HG03432 (cell line): ENCODE results near the gene CABLES1.
A peak's percentile ranks its signal among the peaks of the same experiment; 100 is the strongest.

Source experiments
- ATAC-seq: cut with Tn5 transposase; IDR thresholded peaks from one replicate; pipeline ENCODE4 v1.9.1; 2021; ENCODE audit warnings: mild to moderate bottlenecking, moderate library complexity; ENCODE audit not compliant: unreplicated experiment

The CABLES1 gene

DNA sequence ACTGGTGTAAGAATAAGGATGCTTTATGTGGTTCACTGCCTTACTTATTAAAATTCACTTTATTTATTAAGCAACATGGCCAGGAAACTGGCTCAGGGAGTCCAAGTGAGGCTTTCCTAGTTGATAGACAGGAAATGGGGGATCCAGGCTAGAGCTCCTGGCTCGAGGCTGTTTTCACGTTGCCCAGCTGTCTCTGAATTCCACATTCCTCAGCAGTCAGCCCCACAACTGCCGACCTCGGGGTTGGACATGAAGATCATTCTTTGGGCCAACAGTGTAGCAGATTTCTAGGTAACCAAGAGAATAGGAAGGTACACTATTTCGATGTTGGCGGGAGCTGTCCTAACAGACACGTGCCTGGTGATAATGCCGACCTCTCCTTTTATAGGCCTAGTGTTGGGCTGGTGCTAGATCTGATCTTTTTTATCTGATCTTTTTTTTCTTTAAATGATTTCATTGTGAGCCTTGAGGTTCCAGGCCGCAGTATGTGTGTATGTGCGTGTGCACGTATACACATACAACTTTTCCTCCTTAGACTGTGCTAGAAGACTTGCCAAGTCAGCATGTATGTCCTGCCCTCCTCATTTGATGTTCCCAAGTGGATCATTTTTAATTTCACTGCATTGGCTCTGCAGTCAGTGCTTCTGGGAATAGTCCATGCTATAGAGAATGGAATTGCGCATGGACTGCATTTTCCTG is 103.5 kb downstream of the CABLES1 start:
- no peak for ATAC-seq

DNA sequence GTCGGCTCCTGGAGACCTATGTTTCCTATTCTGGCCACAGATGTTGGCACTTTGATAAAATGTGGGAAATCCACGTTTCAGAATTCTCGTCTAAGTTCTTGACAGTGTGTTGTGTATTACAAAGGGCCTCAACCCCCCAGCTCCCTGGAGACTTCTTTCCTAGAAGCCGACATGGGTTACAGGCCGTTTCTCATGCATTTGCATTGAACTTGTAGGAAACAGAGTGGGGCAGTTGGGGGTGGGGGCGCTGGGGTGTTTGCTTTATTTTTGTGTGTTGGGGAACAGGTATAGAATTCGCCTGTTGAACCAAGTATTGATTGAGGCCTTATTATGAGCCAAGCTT is 104.0 kb downstream of the CABLES1 start:
- no peak for ATAC-seq

DNA sequence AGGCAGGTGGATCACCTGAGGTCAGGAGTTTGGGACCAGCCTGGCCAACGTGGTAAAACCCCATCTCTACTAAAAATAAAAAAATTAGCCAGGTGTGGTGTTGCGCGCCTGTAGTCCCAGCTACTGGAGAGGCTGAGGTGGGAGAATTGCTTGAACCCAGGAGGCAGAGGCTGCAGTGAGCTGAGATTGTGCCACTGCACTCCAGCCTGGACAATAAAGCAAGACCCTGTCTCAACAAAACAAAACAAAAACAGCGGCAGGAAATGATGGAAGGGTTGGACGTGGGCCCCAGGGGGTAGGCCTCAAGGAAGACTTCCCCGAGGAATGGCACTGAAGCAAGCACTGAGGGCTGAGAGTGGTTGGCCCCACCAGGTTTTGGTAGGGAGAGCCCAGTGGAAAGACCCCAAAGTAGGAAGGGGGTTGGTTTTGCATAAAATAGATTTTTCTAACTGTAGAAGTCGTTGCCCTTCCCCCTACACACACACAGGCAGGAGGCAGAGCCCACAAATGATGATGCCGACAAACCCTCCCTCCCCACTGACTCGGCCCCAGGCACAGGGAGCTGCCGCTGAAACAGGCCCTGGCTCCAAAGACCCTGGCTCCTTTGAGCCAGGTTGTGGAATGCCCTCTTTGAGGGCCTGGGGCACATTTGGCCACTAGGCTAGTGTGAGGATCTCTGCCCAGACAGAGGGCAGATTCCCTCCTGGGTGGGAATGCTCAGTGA is 104.8 kb downstream of the CABLES1 start:
- no peak for ATAC-seq

DNA sequence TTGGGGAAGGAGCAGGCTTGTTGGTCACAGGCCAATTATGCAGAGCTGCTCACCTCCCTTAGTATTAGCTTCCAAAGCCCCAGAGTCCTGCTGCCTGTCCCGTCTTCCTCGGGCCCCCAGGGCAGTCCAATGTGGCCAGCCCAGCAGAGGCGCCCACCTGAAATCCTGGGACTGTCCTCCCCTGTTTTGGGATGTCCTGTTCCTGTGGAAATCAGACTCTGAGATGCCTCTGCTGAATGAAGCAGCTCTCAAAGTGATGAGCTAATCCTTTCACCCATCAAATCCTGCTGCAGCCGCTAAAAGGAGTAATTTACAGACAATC is 105.3 kb downstream of the CABLES1 start:
- ATAC-seq, result no peak

DNA sequence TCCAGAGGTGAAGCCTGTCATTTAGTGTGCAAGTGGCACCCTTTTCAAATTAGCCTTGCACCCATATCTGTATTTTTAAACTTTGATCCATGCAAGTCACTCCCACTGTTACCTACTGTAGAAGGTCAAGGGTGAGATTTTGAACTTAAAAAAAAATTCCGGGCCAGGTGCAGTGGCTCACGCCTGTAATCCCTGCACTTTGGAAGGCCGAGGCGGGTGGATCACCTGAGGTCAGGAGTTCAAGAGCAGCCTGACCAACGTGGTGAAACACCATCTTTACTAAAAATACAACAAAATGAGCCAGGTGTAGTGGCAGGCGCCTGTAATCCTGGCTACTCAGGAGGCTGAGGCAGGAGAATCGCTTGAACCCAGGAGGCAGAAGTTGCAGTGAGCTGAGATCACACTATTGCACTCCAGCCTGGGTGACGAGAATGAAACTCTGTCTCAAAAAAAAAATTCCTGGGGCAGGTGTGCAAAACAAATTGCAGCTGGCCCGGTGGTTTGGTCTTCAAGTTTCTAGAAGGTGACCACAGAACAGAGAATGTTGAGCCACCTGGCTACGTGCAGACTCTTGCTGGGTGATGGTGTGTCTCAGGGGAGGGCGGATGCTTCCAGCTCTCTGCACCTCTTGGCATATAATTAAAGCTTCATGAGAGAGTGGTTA is 106.7 kb downstream of the CABLES1 start:
- ATAC-seq, result peak; percentile 87

DNA sequence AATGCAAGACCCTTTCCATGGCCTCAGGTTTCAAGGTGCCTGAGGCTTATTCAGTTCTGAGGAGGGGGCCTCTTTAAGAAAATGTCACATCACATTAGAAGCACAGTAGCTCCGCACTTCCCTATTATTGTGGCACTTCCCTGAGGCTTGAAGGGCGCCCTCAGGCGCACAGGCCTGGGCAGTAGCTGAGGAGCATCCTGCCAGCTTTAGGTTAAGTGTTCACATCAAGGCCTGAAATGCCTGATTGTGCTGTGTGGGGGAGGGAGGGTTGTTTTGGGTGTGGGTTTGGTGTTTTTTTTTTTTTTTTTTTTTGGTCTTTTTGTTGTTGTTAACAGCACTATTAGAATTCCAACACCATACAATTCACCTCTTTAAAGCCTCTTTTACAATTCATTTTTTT is 107.9 kb downstream of the CABLES1 start:
- ATAC-seq, result no peak

DNA sequence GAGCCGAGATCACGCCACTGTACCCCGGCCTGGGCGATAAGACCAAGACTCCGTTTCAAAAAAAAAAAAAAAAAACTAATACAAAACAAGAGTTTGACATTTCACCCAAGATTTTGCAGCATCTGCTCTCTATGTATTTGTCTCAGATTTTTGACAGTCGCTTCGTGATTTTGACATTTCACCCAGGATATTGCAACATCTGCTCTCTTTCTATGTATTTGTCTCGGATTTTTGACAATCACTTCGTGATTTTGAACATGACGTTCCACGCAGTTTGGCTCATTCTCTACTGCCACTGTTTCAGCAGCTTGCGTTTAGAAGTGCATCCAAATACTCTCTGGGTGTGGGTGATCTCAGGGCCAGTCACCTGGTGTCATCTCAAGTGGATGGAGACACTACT is 108.5 kb downstream of the CABLES1 start:
- ATAC-seq, result no peak

DNA sequence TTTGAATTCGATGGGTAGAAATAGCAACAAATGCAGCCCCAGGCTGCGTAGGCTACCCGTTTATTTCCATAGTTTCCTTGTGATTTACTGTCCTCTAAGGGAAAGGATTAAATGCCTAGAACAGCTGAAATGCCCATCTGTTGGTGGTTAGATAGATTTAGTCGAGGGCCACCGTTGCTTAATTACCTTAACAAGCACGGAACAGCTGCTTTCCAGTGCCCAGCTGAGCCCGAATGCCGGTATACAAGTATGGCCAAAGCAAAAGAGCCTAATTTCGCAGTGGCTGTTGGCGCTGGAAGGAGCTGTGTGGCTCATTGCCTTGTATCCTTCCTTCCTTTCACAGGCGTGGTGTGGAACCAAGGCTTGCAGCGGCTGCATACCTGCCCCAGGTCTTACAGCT is 109.1 kb downstream of the CABLES1 start:
- no peak for ATAC-seq

DNA sequence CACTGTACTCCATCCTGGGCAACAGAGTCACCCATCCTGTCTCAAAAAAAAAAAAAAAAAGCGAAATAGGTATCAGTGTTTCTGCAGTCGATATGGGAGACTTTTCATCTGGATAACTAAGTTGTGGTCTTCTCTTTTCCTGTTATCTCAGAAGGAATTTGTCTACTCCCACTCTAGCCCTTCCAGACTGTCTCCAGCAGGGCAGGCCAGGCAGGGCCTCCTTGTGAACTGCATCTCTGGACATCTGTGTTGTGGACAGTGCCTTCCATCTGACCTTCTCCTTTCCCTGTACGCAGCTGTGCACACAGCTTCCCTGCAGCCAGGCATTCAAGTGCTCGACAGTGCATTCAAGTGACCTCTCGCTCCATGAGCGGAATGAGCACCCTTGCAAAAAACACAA is 110.2 kb downstream of the CABLES1 start:
- ATAC-seq, result no peak

DNA sequence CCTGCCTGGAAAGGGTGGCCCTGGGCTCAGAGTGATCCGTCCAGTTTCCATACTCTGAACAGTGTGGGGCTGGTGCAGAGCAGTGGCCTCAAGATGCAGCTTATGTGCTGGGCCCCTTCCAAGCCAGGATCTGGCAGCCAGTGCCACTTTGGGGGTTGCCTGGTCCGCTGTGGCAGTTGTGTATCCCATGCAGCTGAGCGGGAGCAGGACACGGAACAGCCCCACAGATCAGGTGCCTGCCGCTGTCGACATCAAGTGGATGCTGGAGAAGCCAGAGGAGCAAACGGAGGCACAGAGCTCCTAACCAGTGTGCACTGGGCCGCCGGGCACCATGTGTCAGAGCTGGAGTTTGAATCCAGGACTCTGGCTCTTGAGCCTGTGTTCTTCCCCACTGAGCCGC is 112.0 kb downstream of the CABLES1 start:
- ATAC-seq, result no peak

DNA sequence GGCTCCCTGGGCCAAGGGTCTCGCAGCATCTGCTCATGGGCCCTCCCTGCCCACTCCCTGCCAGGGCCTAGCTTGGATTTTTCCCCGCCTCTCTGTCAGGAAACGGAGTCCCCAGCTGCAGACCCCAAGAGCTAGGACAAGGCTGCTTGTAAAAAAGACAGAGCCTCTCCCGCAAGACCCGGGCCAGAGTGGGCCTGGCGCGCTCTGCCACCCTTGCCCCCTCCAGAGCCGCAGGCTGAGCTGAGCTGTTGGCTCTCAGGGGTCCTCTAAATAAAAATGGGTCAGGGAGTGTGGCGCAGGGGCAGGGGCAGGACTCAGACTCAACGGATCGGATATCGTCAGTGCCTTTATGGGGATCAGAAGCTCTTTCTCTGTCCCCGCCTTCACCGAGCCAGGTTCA is 112.6 kb downstream of the CABLES1 start:
- no peak for ATAC-seq

DNA sequence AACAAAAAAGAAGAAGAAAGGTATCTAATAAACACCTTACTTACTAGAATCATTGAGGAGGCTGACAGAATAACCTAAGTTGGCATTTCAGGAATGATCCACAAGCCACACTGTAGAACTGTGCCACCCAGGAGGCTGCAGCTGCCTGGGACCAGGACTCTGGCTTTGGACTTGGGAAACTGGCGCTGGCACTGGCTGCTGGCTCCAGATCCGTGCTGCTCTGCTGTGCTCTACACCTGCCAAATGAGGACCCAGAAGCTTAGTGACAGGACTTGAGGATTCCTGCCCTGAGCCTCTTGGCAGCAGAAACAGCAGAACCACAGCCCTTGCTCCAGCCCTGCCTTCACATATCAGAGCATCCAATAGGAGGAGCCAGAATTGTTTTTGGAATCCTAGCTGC is 113.5 kb downstream of the CABLES1 start:
- no peak for ATAC-seq

DNA sequence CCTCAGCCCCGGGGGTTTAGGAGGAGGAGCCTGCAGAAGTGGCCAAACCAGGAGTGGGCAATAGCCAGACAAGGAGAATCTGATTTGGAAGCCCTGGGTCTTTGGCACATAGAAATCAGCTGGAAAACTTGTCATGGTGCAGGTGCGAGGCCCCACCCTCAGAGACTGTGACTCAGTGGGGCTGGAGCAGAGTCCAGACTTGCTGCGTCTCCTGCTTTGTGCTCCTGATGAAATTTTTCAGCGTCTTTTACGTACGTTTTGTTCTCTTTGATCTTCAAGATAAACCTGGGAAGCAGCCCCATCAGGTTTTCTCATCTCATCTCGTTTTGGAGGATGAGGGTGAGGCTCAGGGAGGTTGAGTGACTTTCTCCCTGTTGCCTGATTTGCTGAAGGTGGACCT is 114.1 kb downstream of the CABLES1 start:
- no peak for ATAC-seq

DNA sequence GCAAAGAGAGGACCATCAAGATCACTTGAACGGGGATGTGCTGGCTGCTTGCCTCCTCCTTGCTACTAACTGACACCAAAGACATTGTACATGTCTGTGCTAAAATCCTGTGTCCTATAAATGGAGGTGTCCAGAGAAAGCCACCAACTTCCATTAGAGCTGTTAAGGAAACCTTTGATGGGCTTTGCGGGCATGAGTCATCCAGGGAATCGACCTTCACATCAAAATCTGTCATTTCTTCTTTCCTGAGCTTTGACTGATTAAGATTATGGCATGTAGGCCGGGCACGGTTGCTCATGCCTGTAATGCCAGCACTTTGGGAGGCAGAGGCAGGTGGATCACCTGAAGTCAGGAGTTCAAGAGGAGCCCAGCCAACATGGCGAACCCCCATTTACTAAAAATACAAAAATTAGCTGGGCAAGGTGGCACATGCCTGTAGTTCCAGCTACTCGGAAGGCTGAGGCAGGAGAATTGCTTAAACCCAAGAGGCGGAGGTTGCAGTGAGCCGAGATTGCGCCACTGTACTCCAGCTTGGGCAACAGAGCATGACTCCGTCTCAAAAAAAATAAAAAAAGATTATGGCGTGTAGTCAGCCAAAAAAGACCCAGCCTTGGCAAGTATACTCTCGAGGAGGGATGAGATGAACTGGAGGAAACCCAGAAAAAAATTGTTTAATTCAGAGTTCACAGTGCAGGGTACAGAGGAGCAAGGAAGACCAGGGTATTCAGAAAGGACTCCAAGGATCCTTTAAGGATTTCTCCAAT is 115.8 kb downstream of the CABLES1 start:
- ATAC-seq, result no peak

DNA sequence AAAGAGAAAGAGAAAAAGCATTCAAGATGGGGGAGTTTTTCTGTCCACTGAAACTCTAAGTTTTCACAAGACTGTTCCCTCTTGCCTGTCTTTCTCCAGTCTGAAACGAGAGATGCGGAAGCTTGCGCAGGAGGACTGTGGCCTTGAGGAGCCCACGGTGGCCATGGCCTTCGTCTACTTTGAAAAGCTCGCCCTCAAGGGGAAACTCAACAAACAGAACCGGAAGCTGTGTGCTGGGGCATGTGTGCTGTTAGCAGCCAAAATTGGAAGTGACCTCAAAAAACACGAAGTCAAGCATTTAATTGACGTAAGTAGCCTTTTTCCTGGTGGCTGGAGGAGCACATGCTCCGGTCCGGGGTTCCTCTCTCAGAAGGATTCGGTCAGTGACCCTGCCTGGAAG is 118.3 kb downstream of the CABLES1 start:
- ATAC-seq, result no peak

DNA sequence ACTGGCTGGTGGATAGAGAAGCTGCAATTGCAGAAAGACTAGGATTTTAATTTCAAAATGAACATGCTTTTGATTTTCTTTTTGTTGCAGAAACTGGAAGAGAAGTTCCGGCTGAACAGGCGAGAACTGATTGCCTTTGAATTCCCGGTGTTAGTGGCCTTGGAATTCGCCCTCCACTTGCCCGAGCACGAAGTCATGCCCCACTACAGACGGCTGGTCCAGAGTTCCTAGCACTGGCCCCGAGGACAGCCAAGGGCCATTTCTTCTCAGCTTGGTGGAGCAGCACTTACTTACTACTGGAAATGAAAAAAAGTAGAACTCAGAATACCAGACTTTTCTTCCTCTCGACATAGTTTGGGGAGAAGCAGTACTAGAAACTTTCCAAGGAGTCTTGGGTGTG is 121.9 kb downstream of the CABLES1 start:
- ATAC-seq, result no peak

DNA sequence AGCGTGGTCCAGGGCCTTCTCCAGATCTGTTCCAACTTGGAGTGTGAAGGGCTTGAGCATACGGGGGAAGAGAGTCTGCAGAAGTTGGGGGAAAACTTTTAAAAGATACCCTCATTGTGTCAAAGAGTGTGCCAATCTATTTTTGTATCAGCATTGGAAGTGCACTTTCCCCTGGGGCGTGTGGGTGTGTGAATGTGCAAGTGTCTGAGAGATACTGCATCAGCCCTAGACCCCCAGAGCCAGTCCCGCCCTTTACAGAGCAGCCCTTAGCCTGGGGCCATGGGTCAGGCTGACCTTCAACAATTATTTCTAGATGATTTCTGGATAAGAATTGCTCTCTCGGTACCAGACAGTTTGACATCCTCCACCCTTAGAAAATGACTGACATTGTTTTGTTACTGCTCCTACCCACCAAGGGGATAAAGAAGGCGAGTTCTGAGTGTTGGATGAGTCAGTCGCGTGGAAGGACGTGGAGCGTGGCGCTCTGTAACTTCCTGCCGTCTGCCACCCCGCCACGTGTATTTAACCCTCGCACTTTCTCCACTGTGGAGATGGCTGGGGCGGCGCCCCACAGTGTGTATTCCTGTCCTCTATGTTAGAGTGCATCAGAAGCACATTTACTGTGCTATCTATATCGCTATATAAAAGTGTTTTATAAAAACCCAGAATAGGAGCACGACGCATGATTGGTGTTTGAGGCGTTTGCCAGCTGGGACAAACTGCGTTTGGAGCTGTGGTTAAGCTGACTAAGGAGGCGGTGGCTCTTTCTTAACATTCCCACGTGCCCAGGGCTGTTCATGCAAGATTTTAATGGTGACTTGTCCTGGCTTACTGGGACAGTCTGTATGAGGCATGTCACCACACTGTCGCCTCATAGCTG is 122.6 kb downstream of the CABLES1 start:
- ATAC-seq, result no peak

DNA sequence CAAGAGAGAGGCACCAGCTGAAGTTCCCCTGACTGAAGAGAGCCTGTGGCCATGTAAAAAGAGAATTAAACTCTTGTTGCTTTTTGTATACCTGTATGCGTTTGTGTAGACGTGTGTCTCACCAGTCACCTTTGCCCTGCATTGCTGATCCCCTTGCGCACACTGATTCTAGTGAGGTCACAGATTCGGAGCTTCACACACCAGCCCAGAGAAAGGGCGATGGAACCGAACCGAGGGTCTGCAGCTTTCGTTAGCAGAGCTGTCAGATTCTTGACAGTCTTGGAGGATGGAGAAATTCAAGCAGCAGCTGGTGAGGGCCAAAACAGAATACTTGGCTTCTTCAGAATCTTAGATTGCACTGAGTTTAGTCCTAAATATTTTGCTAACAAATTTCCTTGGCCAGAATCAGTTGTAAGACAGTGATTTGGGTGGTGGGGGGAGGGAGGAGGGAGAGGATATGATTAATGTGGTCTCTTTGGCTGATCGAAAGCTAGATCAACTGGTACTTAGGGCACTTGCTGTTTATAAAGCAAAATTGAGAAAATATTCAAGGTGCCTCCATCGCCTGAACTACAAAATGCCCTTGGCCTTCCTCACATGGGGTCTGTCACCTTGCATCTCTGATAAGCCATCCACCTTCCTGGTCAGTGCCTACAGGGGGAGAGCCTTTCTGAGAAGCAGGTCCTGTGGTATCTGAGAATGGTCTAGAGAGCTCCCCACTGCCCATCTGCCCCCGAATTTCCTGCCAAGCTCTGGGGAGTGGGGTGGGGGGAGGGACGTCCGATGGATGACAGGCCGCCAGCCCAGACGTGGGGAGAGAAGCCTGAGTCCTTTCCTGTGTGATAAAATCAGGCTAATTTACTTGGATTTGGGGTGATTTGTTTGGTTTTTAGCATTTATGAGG is 123.5 kb downstream of the CABLES1 start:
- ATAC-seq, result no peak
